Lung (tissue), 12 donors: Measurements from ENCODE around the gene CSRNP3. TPM values are rescaled to one million over a fixed set of nuclear protein-coding genes. Genes with fewer than 3 reads are reported as not detected.

Experiments used
- ATAC-seq: fragments of 200-7000 bp; cut with Tn5 transposase; one replicate; pipeline ENCODE4 v1.9.1; 2020; ENCODE audit warnings: moderate number of reproducible peaks; ENCODE audit not compliant: insufficient read depth, low FRiP score
- DNase-seq, 3 donors: peaks; one replicate each; pipeline ENCODE4 v3.0.0-alpha.2; 2013 to 2017
- H3K27ac ChIP-seq, 2 donors: one replicate each; pipeline ENCODE4 v1.5.1; 2013; ENCODE audit warnings: mild to moderate bottlenecking in 2 of 2, moderate library complexity in 2 of 2, control low read depth in 1 of 2, inconsistent platforms in 1 of 2, low read depth in 1 of 2, low read length in 1 of 2
- H3K27me3 ChIP-seq, 3 donors: one replicate each; pipeline ENCODE4 v1.5.1; 2013; ENCODE audit warnings: low read length in 2 of 3; ENCODE audit not compliant: control insufficient read depth in 3 of 3, insufficient read depth in 3 of 3
- H3K36me3 ChIP-seq, 4 donors: one replicate each; pipeline ENCODE4 v1.5.1; 2013; ENCODE audit warnings: low read length in 4 of 4, mild to moderate bottlenecking in 1 of 4, moderate library complexity in 1 of 4; ENCODE audit not compliant: control insufficient read depth in 4 of 4, insufficient read depth in 4 of 4
- H3K4me1 ChIP-seq, 5 donors: one replicate each; pipeline ENCODE4 v1.5.1; 2013; ENCODE audit warnings: low read length in 5 of 5, mild to moderate bottlenecking in 2 of 5, moderate library complexity in 1 of 5; ENCODE audit not compliant: control insufficient read depth in 5 of 5, insufficient read depth in 5 of 5
- H3K4me3 ChIP-seq: one replicate; pipeline ENCODE4 v1.5.1; 2013; ENCODE audit warnings: mild to moderate bottlenecking, control low read depth, moderate library complexity
- H3K9ac ChIP-seq, 2 donors: one replicate each; pipeline ENCODE4 v1.5.1; 2013; ENCODE audit warnings: low read length in 2 of 2, control low read depth in 1 of 2; ENCODE audit not compliant: insufficient read depth in 1 of 2
- H3K9me3 ChIP-seq, 4 donors: one replicate each; pipeline ENCODE4 v1.5.1; 2013; ENCODE audit warnings: low read length in 3 of 4, mild to moderate bottlenecking in 1 of 4, moderate library complexity in 1 of 4; ENCODE audit not compliant: control insufficient read depth in 4 of 4, insufficient read depth in 3 of 4
- WGBS, 2 donors: extraction: QIAGEN DNeasy Blood & Tissue Kit; methylation state at CpG; one replicate each; pipeline ENCODE4 v1.1.7; 2013; 5-methylcytosine and 5-hydroxymethylcytosine counted together
- polyA plus RNA-seq, 2 donors: library from polyadenylated mRNA; stranded (reverse); fragments of 200-250 nt; gene quantifications; one replicate each; pipeline ENCODE4 v1.2.1, GENCODE V29; 2013
- total RNA-seq, 2 donors: library from RNA; depleted of rRNA in 1 of 2; stranded (reverse); fragments of >200 nt in 1 of 2; gene quantifications; one replicate each; pipeline ENCODE4 v1.2.1, GENCODE V29; 2014 to 2021
- TF ChIP-seq, protein P1 (sequence below): IDR thresholded peaks from 2 replicates; pipeline ENCODE4 v1.5.1; 2012; ENCODE audit warnings: mild to moderate bottlenecking; ENCODE audit errors: control extremely low read depth, extremely low read depth
- donor health status: control.
- donor health status: control.
- donor health status: Bipolar disorder and iron deficiency.
- donor health status: healthy.
- donor health status: DM: yes; HTN: yes; CAD: no.

The CSRNP3 gene
- total and polyA plus RNA-seq, 4 donors = 0.25 to 8.7 (median 1.8) TPM

DNA sequence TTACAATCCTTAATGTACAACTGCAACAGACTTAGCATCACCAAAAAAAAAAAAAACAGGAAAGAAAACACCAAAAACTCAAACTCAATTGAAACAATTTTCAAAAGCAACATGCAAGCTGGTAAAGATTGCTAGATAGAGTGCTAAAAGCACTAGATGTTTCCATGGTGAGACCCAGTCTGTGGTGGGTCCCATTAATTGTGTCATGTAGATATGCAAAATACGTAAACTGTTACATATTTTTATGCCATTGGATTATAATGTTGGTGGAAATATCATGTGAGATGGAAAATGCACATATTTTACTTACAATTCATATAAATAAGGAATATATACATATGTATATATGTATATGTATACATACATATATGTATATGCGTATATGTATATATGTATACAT lies 30.5 kb downstream of the CSRNP3 start:
- no peak overlapping the region for H3K4me3 ChIP-seq
- 96% methylated on average over 2 of the region's 2 CpGs for WGBS, 2 donors
- no peak for ATAC-seq

DNA sequence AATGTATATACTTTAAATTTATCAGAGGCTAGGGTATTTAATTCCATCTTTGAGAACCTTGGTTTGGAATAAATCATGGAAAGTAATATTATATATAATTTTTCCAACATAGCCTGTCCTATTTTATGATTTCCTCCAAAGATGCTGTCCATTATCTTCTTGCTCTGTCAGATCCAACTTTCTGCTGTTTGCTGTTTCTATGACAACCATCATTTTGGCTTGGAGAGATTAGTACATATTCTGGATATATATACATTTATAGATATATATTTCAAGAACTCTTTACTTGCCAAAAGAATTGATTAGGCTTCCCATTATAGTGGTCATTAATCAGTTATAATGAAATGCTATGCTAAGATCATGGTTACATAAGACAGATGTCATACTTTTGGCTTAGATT lies 31.3 kb downstream of the CSRNP3 start:
- TF ChIP-seq, protein P1, sequence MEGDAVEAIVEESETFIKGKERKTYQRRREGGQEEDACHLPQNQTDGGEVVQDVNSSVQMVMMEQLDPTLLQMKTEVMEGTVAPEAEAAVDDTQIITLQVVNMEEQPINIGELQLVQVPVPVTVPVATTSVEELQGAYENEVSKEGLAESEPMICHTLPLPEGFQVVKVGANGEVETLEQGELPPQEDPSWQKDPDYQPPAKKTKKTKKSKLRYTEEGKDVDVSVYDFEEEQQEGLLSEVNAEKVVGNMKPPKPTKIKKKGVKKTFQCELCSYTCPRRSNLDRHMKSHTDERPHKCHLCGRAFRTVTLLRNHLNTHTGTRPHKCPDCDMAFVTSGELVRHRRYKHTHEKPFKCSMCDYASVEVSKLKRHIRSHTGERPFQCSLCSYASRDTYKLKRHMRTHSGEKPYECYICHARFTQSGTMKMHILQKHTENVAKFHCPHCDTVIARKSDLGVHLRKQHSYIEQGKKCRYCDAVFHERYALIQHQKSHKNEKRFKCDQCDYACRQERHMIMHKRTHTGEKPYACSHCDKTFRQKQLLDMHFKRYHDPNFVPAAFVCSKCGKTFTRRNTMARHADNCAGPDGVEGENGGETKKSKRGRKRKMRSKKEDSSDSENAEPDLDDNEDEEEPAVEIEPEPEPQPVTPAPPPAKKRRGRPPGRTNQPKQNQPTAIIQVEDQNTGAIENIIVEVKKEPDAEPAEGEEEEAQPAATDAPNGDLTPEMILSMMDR = no peak
- Histone ChIP-seq H3K4me1 (peaks cover 0 to 4% (median 0%) of the 10 kb centered on the region in 5 donors), H3K9ac (no peak overlapping the region), H3K36me3 (peaks cover 0 to 2% (median 0%) of the 10 kb centered on the region in 4 donors), H3K27me3 (no peaks in the 10 kb centered on the region), H3K27ac (no peak overlapping the region), H3K9me3 (no peaks in the 10 kb centered on the region), H3K4me3 (no peak overlapping the region)
- no peak for ATAC-seq
- peak in 2 of 3 donors; percentile 16 to 19 for DNase-seq

More for the DNA sequence above, 30.5 kb downstream of the CSRNP3 start:
- Histone ChIP-seq H3K9ac (no peak overlapping the region), H3K36me3 (peaks cover 0 to 2% (median 0%) of the 10 kb centered on the region in 4 donors), H3K9me3 (no peaks in the 10 kb centered on the region), H3K4me1 (peaks cover 0 to 4% (median 0%) of the 10 kb centered on the region in 5 donors), H3K27me3 (no peaks in the 10 kb centered on the region), H3K27ac (no peak overlapping the region)
- TF ChIP-seq, protein P1 = no peak
- DNase-seq = no peak

GRCh38 chr2:165505514-165505913 lies 36.0 kb downstream of the CSRNP3 start:
- peaks cover 0 to 2% (median 0%) of the 10 kb centered on the region in 4 donors for H3K36me3 ChIP-seq
- H3K9me3 ChIP-seq = peaks cover 0 to 2% (median 0%) of the 10 kb centered on the region in 4 donors
- ATAC-seq (no peak), DNase-seq (no peak)
- no peaks in the 10 kb centered on the region for H3K27me3 ChIP-seq
- TF ChIP-seq, protein P1 = no peak
- no peak overlapping the region for H3K27ac ChIP-seq
- H3K4me3 ChIP-seq = no peak overlapping the region
- H3K4me1 ChIP-seq = no peaks in the 10 kb centered on the region
- WGBS, 2 donors = 86 to 93% methylated on average over 3 of the region's 3 CpGs
- H3K9ac ChIP-seq = no peak overlapping the region

DNA sequence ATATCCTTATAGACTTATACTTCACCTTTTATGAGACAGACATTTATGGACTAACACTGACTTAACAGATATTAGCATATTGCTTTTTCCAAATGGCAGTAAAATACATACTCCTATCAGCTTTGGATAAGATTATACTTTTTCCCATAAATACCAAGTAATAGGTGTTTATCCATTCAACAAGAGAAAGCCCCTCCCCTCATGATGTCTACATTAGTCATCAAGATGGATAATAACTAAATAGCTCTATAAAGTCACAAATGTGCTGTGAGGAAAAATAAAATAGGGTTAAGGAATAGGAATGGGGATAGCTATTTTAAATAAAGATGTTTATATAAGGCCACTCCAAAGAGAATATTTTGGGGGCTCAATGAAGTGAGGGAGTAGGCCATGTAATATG lies 39.4 kb downstream of the CSRNP3 start:
- ATAC-seq (no peak), DNase-seq (no peak)
- Histone ChIP-seq H3K4me1 (no peaks in the 10 kb centered on the region), H3K9me3 (peaks cover 0 to 2% (median 0%) of the 10 kb centered on the region in 4 donors), H3K27ac (no peak overlapping the region), H3K27me3 (no peaks in the 10 kb centered on the region), H3K4me3 (no peak overlapping the region), H3K9ac (no peak overlapping the region), H3K36me3 (no peaks in the 10 kb centered on the region)
- TF ChIP-seq, protein P1 = no peak
